D721Med (cell line): ENCODE measurements around the gene DCDC1.

Experiments
- DNase-seq: peaks from one replicate; pipeline ENCODE4 v3.0.0; 2011; ENCODE audit warnings: low spot score; ENCODE audit not compliant: insufficient read length
- FAIRE-seq: peaks from 2 replicates; lab custom pipeline; 2011; peaks lifted over from hg19 to GRCh38; lab: Jason Lieb, UNC
- CTCF ChIP-seq: IDR thresholded peaks from 2 replicates; pipeline ENCODE4 v1.5.1; 2012; ENCODE audit warnings: mild to moderate bottlenecking, control low read depth; ENCODE audit not compliant: insufficient read depth; ENCODE audit errors: missing control alignments

The DCDC1 gene

GRCh38 chr11:31361743-31362142, 7.8 kb downstream of the DCDC1 start:
- DNase-seq (no peak), FAIRE-seq (no peak)
- no peak for TF ChIP-seq CTCF

GRCh38 chr11:31355817-31356216, 13.7 kb downstream of the DCDC1 start:
- TF ChIP-seq CTCF = no peak
- FAIRE-seq (no peak), DNase-seq (no peak)

GRCh38 chr11:31355131-31355530, 14.4 kb downstream of the DCDC1 start:
- no peak for DNase-seq
- no peak for TF ChIP-seq CTCF
- no peak for FAIRE-seq

- no peak for FAIRE-seq
- no peak for TF ChIP-seq CTCF
- DNase-seq = no peak
Observed at GRCh38 chr11:31351168-31351567, 18.4 kb downstream of the DCDC1 start.

GRCh38 chr11:31340903-31341572, 28.5 kb downstream of the DCDC1 start:
- FAIRE-seq (no peak), DNase-seq (no peak)
- TF ChIP-seq CTCF = peak; percentile 50

GRCh38 chr11:31337806-31338205, 31.7 kb downstream of the DCDC1 start:
- FAIRE-seq = no peak

GRCh38 chr11:31328697-31329096, 40.8 kb downstream of the DCDC1 start:
- TF ChIP-seq CTCF = no peak
- FAIRE-seq (no peak), DNase-seq (no peak)

More at GRCh38 chr11:31337806-31338205, 31.7 kb downstream of the DCDC1 start:
- TF ChIP-seq CTCF = no peak
- DNase-seq = no peak
